Muscle of leg (tissue), 11 donors: ENCODE results near the gene KRT20. TPM values are rescaled to one million over a fixed set of nuclear protein-coding genes. Genes with fewer than 3 reads are reported as not detected.

ENCODE experiments used
- DNase-seq: peaks from one replicate; pipeline ENCODE4 v3.0.0; 2013
- H3K27ac ChIP-seq: one replicate; pipeline ENCODE4 v1.5.1; 2013; ENCODE audit warnings: mild to moderate bottlenecking, low read length, control low read depth
- H3K27me3 ChIP-seq: one replicate; pipeline ENCODE4 v1.6.1; 2013; ENCODE audit warnings: low read length; ENCODE audit not compliant: control insufficient read depth, insufficient read depth
- H3K36me3 ChIP-seq: one replicate; pipeline ENCODE4 v1.6.1; 2013; ENCODE audit warnings: low read length; ENCODE audit not compliant: control insufficient read depth, insufficient read depth
- H3K4me1 ChIP-seq: one replicate; pipeline ENCODE4 v1.6.1; 2013; ENCODE audit warnings: low read length; ENCODE audit not compliant: control insufficient read depth, insufficient read depth
- H3K4me3 ChIP-seq: one replicate; pipeline ENCODE4 v1.5.1; 2013; ENCODE audit warnings: low read length, control low read depth
- H3K9me3 ChIP-seq: replicated peaks from 2 replicates; pipeline ENCODE4 v1.6.1; 2013; ENCODE audit warnings: low read depth, low read length; ENCODE audit not compliant: control insufficient read depth
- WGBS: methylation state at CpG from one replicate; pipeline ENCODE4 v1.1.5; 2013; ENCODE audit warnings: missing lambda C conversion rate; ENCODE audit not compliant: insufficient coverage; 5-methylcytosine and 5-hydroxymethylcytosine counted together
- polyA plus RNA-seq, 8 donors: library from polyadenylated mRNA; unstranded; fragments of 120-200 nt; gene quantifications; one replicate each; pipeline versions ENCODE4 v1.2.1 to v1.2.3, GENCODE V29; 2013; ENCODE audit warnings: inconsistent platforms in 1 of 8, low replicate concordance in 1 of 8; ENCODE audit not compliant: insufficient read length in 8 of 8, insufficient read depth in 1 of 8
- total RNA-seq: library from RNA; stranded (reverse); fragments of 120-200 nt; gene quantifications from one replicate; pipeline ENCODE4 v1.2.4, GENCODE V29; 2013

The KRT20 gene
- total and polyA plus RNA-seq, 9 donors, result 0.13 to 0.59 (median 0.35) TPM; not detected in 5

GRCh38 chr17:40900809-40901356, 15.8 kb upstream of the KRT20 start:
- no peaks in the 10 kb centered on the region for H3K9me3 ChIP-seq
- no peak overlapping the region for H3K27ac ChIP-seq
- no peak overlapping the region for H3K4me3 ChIP-seq
- DNase-seq, result no peak
- 29% methylated on average over 1 of the region's 5 CpGs for WGBS
- no peaks in the 10 kb centered on the region for H3K4me1 ChIP-seq
- peaks cover 3% of the 10 kb centered on the region for H3K27me3 ChIP-seq
- H3K36me3 ChIP-seq, result no peaks in the 10 kb centered on the region

DNA sequence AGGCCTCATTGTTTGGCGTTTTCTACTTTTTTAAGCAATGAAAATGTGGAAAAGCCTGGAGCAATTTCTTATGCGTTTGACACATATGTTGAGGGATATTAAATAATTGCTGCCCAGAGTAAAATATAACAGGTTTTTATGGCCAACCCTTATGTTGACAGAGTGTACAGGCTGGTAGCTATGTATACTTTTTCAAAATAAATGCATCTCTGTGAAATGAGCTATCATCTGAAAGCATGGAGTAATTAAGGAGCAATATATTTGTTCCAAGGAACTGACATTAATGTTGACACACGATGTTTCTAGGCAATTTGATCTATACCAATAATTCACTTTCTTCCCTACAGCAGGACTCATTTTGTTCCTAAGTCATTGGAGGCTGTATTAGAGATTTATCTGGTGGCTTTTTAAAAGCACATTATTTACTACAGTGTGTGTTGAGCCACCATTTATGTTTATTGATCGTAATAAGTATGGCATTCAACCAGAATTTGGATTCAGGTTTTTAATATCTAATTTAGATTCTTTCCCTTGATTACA, 11.9 kb upstream of the KRT20 start:
- 86% methylated on average over 1 of the region's 4 CpGs for WGBS
- Histone ChIP-seq H3K4me3 (no peak overlapping the region), H3K27ac (no peak overlapping the region), H3K9me3 (no peaks in the 10 kb centered on the region), H3K27me3 (no peaks in the 10 kb centered on the region), H3K36me3 (no peaks in the 10 kb centered on the region), H3K4me1 (no peaks in the 10 kb centered on the region)
- no peak for DNase-seq

DNA sequence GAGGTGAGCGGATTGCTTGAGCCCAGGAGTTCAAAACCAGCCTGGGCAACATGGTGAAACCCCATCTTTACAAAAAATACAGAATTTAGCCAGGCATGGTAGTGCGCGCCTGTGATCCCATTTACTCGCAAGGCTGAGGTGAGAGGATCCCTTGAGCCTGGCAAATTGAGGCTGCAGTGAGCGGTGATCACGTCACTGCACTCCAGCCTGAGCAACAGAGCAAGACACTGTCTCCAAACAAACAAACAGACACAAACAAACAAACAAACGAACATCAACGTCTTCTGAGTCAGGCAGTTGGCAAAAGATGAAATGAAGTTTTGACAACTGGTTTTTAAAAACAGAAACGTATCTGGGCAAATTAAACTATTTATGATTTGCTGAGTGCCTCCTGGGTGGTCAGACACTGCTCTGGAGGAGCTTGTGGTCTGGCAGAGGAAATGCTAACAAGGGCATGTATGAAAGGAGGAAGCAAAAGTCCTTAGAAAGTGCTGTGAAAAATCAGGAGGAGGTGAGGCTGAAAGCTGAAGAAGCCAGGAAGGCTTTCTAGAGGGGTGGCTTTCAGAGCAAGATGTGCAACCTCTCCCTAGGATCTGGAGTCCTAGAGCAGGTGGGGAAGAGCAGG, 10.2 kb upstream of the KRT20 start:
- no peaks in the 10 kb centered on the region for H3K4me1 ChIP-seq
- WGBS, result 0% methylated on average over 1 of the region's 9 CpGs
- no peaks in the 10 kb centered on the region for H3K9me3 ChIP-seq
- no peaks in the 10 kb centered on the region for H3K36me3 ChIP-seq
- no peak overlapping the region for H3K27ac ChIP-seq
- no peaks in the 10 kb centered on the region for H3K27me3 ChIP-seq
- no peak overlapping the region for H3K4me3 ChIP-seq
- no peak for DNase-seq

- H3K4me3 ChIP-seq, result no peak overlapping the region
- no peak overlapping the region for H3K27ac ChIP-seq
- no peaks in the 10 kb centered on the region for H3K4me1 ChIP-seq
- no CpG with 5 or more reads among the region's 2 CpGs for WGBS
- H3K27me3 ChIP-seq, result peaks cover 2% of the 10 kb centered on the region
- H3K36me3 ChIP-seq, result no peaks in the 10 kb centered on the region
- H3K9me3 ChIP-seq, result no peaks in the 10 kb centered on the region
- no peak for DNase-seq
Measured at GRCh38 chr17:40888196-40888720, 3.2 kb upstream of the KRT20 start.

- no peaks in the 10 kb centered on the region for H3K9me3 ChIP-seq
- no peaks in the 10 kb centered on the region for H3K36me3 ChIP-seq
- no peak overlapping the region for H3K27ac ChIP-seq
- no peak for DNase-seq
- H3K27me3 ChIP-seq, result peaks cover 2% of the 10 kb centered on the region
- no peak overlapping the region for H3K4me3 ChIP-seq
- H3K4me1 ChIP-seq, result no peaks in the 10 kb centered on the region
- 83% methylated on average over 1 of the region's 3 CpGs for WGBS
Measured at GRCh38 chr17:40886090-40886489, 1.0 kb upstream of the KRT20 start.

- no peaks in the 10 kb centered on the region for H3K36me3 ChIP-seq
- no peaks in the 10 kb centered on the region for H3K4me1 ChIP-seq
- WGBS, result 93% methylated on average over 3 of the region's 7 CpGs
- H3K9me3 ChIP-seq, result no peaks in the 10 kb centered on the region
- H3K27ac ChIP-seq, result no peak overlapping the region
- no peak for DNase-seq
- H3K4me3 ChIP-seq, result no peak overlapping the region
- peaks cover 2% of the 10 kb centered on the region for H3K27me3 ChIP-seq
Measured at GRCh38 chr17:40883626-40884334, 1.3 kb downstream of the KRT20 start.

DNA sequence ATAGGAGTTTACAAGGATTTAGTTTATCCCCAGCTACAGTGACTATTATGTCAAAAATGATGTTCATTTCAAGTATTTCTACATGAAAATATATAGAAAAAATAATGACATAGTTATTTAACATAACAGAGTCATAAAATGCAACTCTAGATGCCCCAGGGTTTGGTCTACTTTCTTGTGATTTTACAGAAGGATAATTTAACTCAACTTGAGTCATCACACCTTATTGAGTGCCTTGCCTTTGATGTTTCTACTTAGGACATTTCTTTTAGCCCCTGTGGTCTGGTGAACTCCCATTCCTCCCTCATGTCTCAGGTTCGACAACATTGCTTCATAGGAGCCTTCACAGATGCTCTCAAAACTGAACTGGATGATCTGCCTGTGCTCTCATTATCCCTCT, 2.0 kb downstream of the KRT20 start:
- no peaks in the 10 kb centered on the region for H3K4me1 ChIP-seq
- 92% methylated on average over 1 of the region's 1 CpG for WGBS
- H3K4me3 ChIP-seq, result no peak overlapping the region
- DNase-seq, result no peak
- no peaks in the 10 kb centered on the region for H3K9me3 ChIP-seq
- H3K36me3 ChIP-seq, result no peaks in the 10 kb centered on the region
- no peak overlapping the region for H3K27ac ChIP-seq
- H3K27me3 ChIP-seq, result peaks cover 2% of the 10 kb centered on the region

DNA sequence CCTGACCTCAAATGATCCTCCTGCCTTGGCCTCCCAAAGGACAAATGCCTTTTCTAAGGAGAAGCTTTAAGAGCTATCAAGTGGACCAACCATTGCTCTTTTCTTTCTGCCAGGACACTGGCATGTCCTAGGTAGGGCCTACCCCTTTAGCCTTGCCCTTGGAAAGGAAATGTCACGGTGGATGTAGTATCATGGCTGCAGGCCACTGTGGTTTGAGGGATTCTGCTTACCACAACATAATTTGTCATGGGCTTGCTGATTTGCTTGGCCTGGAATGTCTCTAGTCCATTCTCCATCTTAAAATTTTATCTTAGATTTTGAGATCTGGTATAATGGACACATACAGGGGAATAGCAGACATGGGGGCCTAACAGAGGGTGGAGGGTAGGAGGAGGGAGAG, 6.0 kb downstream of the KRT20 start:
- no peaks in the 10 kb centered on the region for H3K27me3 ChIP-seq
- H3K36me3 ChIP-seq, result no peaks in the 10 kb centered on the region
- WGBS, result no CpG with 5 or more reads among the region's 1 CpG
- no peaks in the 10 kb centered on the region for H3K4me1 ChIP-seq
- DNase-seq, result no peak
- H3K9me3 ChIP-seq, result no peaks in the 10 kb centered on the region
- no peak overlapping the region for H3K4me3 ChIP-seq
- no peak overlapping the region for H3K27ac ChIP-seq

- H3K4me3 ChIP-seq, result no peak overlapping the region
- H3K36me3 ChIP-seq, result no peaks in the 10 kb centered on the region
- no peak for DNase-seq
- H3K27ac ChIP-seq, result no peak overlapping the region
- no peaks in the 10 kb centered on the region for H3K4me1 ChIP-seq
- WGBS, result 58% methylated on average over 4 of the region's 9 CpGs
- H3K27me3 ChIP-seq, result no peaks in the 10 kb centered on the region
- no peaks in the 10 kb centered on the region for H3K9me3 ChIP-seq
Measured at GRCh38 chr17:40878044-40878443, 7.0 kb downstream of the KRT20 start.

- no peak for DNase-seq
- H3K4me3 ChIP-seq, result no peak overlapping the region
- no peaks in the 10 kb centered on the region for H3K9me3 ChIP-seq
- peaks cover 4% of the 10 kb centered on the region for H3K27me3 ChIP-seq
- no peaks in the 10 kb centered on the region for H3K4me1 ChIP-seq
- no CpG with 5 or more reads among the region's 1 CpG for WGBS
- no peaks in the 10 kb centered on the region for H3K36me3 ChIP-seq
- no peak overlapping the region for H3K27ac ChIP-seq
Measured at GRCh38 chr17:40873801-40874200, 11.2 kb downstream of the KRT20 start.
